ENCODE data around the gene RNASEH2C. TPM values are rescaled to one million over a fixed set of nuclear protein-coding genes. Genes with fewer than 3 reads are reported as not detected.

RNASEH2C gene
- total RNA-seq, 4 donors from 2014 or later, result 35.2 to 107 (median 65.4) TPM

GRCh38 chr11:65672180-65672860 is 48.3 kb downstream of the RNASEH2C start:
- TF ChIP-seq CTCF (IDR thresholded peaks at IDR 0.05) (no peak), POLR2A (IDR thresholded peaks at IDR 0.05) (no peak)
- no peak overlapping the region for H3K27ac ChIP-seq
- intact Hi-C loops (cut with DNase I; ENCODE audit: low total_unique reads), result no loop called here
- no peaks in the 10 kb centered on the region for H3K36me3 ChIP-seq
- no peak for DNase-seq
- H3K4me1 ChIP-seq, result no peaks in the 10 kb centered on the region
- no peaks in the 10 kb centered on the region for H3K9me3 ChIP-seq
- no peaks in the 10 kb centered on the region for H3K27me3 ChIP-seq
- H3K4me3 ChIP-seq, result no peak overlapping the region

Small RNAs within 50 kb of the gene (small RNA-seq; reads per million reads assigned to genes)
- not detected for gene RN7SL309P

Other genes starting within 250 kb of the RNASEH2C start
- over 10,000 TPM in 3 of 4 donors, 1,000 to 10,000 TPM in 1; 6,732 to 19,335 (median 13,886) TPM for gene MALAT1, start 221.8 kb downstream of the RNASEH2C start, total RNA-seq
- gene SCYL1, start 195.7 kb downstream of the RNASEH2C start, total RNA-seq, result 100 to 1,000 TPM in 1 of 4 donors, 10 to 100 TPM in 3; 28.8 to 101 (median 70.1) TPM
- 100 to 1,000 TPM; 131 to 240 (median 217) TPM for gene LTBP3, start 162.4 kb downstream of the RNASEH2C start, total RNA-seq
- 10 to 100 TPM; 12.3 to 42.6 (median 31.6) TPM for gene ZNRD2, start 150.3 kb downstream of the RNASEH2C start, total RNA-seq
- 10 to 100 TPM; 13.9 to 83.0 (median 40.8) TPM for gene FAM89B, start 148.3 kb downstream of the RNASEH2C start, total RNA-seq
- 100 to 1,000 TPM in 1 of 4 donors, 10 to 100 TPM in 3; 44.2 to 159 (median 69.5) TPM for gene EHBP1L1, start 144.7 kb downstream of the RNASEH2C start, total RNA-seq
- 1 to 10 TPM in 1 of 4 donors, under 1 TPM in 1, not detected in 2; 0.26 to 5.8 TPM for gene KCNK7, start 125.0 kb downstream of the RNASEH2C start, total RNA-seq
- gene MAP3K11, start 106.6 kb downstream of the RNASEH2C start, total RNA-seq, result 100 to 1,000 TPM in 1 of 4 donors, 10 to 100 TPM in 3; 22.1 to 139 (median 51.8) TPM
- 10 to 100 TPM in 3 of 4 donors, 1 to 10 TPM in 1; 6.8 to 47.4 (median 24.6) TPM for gene PCNX3, start 105.0 kb downstream of the RNASEH2C start, total RNA-seq
- gene SIPA1, start 82.7 kb downstream of the RNASEH2C start, total RNA-seq, result 10 to 100 TPM; 11.2 to 60.1 (median 27.0) TPM
- gene RELA, start 57.9 kb downstream of the RNASEH2C start, total RNA-seq, result 10 to 100 TPM in 3 of 4 donors, 1 to 10 TPM in 1; 6.7 to 97.1 (median 36.5) TPM
- 100 to 1,000 TPM in 2 of 4 donors, 10 to 100 TPM in 2; 37.1 to 113 (median 81.5) TPM for gene KAT5, start 8.5 kb downstream of the RNASEH2C start, total RNA-seq
- 10 to 100 TPM in 1 of 4 donors, 1 to 10 TPM in 3; 2.4 to 17.1 (median 5.7) TPM for gene AP5B1, start 60.2 kb upstream of the RNASEH2C start, total RNA-seq
- gene OVOL1, start 66.3 kb upstream of the RNASEH2C start, total RNA-seq, result 1 to 10 TPM in 1 of 4 donors, not detected in 3; 1.0 TPM
- gene SNX32, start 113.2 kb upstream of the RNASEH2C start, total RNA-seq, result 1 to 10 TPM in 1 of 4 donors, under 1 TPM in 1, not detected in 2; 0.58 to 2.6 TPM
- 100 to 1,000 TPM; 227 to 514 (median 399) TPM for gene CFL1, start 137.4 kb upstream of the RNASEH2C start, total RNA-seq
- gene MUS81, start 139.6 kb upstream of the RNASEH2C start, total RNA-seq, result 100 to 1,000 TPM in 1 of 4 donors, 10 to 100 TPM in 3; 28.8 to 108 (median 75.0) TPM
- 100 to 1,000 TPM in 1 of 4 donors, 10 to 100 TPM in 3; 56.1 to 165 (median 87.3) TPM for gene EFEMP2, start 152.0 kb upstream of the RNASEH2C start, total RNA-seq
- 1 to 10 TPM in 1 of 4 donors, under 1 TPM in 1, not detected in 2; 0.62 to 3.6 TPM for gene CTSW, start 159.0 kb upstream of the RNASEH2C start, total RNA-seq
- gene FIBP, start 167.7 kb upstream of the RNASEH2C start, total RNA-seq, result 100 to 1,000 TPM in 1 of 4 donors, 10 to 100 TPM in 3; 39.7 to 239 (median 52.2) TPM
- 100 to 1,000 TPM in 1 of 4 donors, 10 to 100 TPM in 3; 22.3 to 141 (median 54.5) TPM for gene CCDC85B, start 169.9 kb upstream of the RNASEH2C start, total RNA-seq
- 1 to 10 TPM in 2 of 4 donors, not detected in 2; 2.9 to 3.9 TPM for gene FOSL1, start 179.6 kb upstream of the RNASEH2C start, total RNA-seq
- 10 to 100 TPM; 11.5 to 53.0 (median 29.7) TPM for gene C11orf68, start 198.3 kb upstream of the RNASEH2C start, total RNA-seq
- gene DRAP1, start 198.6 kb upstream of the RNASEH2C start, total RNA-seq, result 10 to 100 TPM in 3 of 4 donors, 1 to 10 TPM in 1; 9.2 to 83.0 (median 60.6) TPM
- gene TSGA10IP, start 224.7 kb upstream of the RNASEH2C start, total RNA-seq, result not detected
- 10 to 100 TPM; 10.3 to 77.9 (median 30.5) TPM for gene SART1, start 240.9 kb upstream of the RNASEH2C start, total RNA-seq